HCT116 (cell line): ENCODE measurements around the gene SELENOM. TPM values are rescaled to one million over a fixed set of nuclear protein-coding genes. Genes with fewer than 3 reads are reported as not detected.

Experiments
- ATAC-seq: fragments of 200-7000 bp; cut with Tn5 transposase; 2 replicates; pipeline ENCODE4 v1.9.1; 2020; ENCODE audit warnings: mild to moderate bottlenecking, moderate library complexity
- BruUV-seq: library from RNA; stranded (reverse); fragments of 400-500 nt; replicated peaks from 2 replicates; lab custom pipeline; 2021; lab: Mats Ljungman, UMichigan
- CTCF ChIA-PET: fragments of 300-600 bp; sonication (Branson Sonifier 250); formaldehyde crosslinking; loops from one replicate; lab custom pipeline; 2021; ENCODE audit warnings: antibody characterized with exemption; lab: Charles Lee
- POLR2A ChIA-PET: fragments of 300-600, 350-600 bp; sonication (Branson Sonifier 250); formaldehyde crosslinking; loops from one replicate; lab custom pipeline; 2021; ENCODE audit warnings: antibody characterized with exemption; lab: Charles Lee
- RAD21 ChIA-PET, 2 experiments: fragments of 300-600 bp; sonication (Branson Sonifier 250); formaldehyde crosslinking; loops; one replicate each; lab custom pipeline; 2023; ENCODE audit warnings: low total read pairs in 2 of 2; ENCODE audit not compliant: uncharacterized antibody in 2 of 2, unreplicated experiment in 2 of 2, low non-redundant PET in 1 of 2; lab: Charles Lee
- DNase-seq: peaks from one replicate; pipeline ENCODE4 v3.0.0-alpha.2; 2010; ENCODE audit warnings: low read depth, low spot score
- H2AFZ ChIP-seq: fragments of 200-600 bp; shearing (Covaris generic), sonication (generic); 2 replicates; pipeline ENCODE4 v1.6.1; 2017; ENCODE audit warnings: low read depth, mixed run types, mixed read lengths, antibody characterized with exemption, low read length; ENCODE audit not compliant: poor library complexity, severe bottlenecking
- H3K27ac ChIP-seq: 2 replicates; pipeline ENCODE4 v1.5.1; 2012; ENCODE audit warnings: low read depth, low read length
- H3K27me3 ChIP-seq: fragments of 200-600 bp; sonication (generic); 2 replicates; pipeline ENCODE4 v1.6.1; 2016; ENCODE audit warnings: mixed run types, low read length, mixed read lengths; ENCODE audit not compliant: insufficient read depth
- H3K36me3 ChIP-seq, 2 experiments: fragments of 200-500 bp in 1 of 2; fragments of 200-600 bp in 1 of 2; sonication (Bioruptor generic) in 1 of 2; sonication (generic) in 1 of 2; 2 replicates each; pipeline versions ENCODE4 v1.5.1 to v1.6.1; 2014 to 2016; ENCODE audit warnings: low read length in 2 of 2, inconsistent platforms in 1 of 2, mixed read lengths in 1 of 2, mixed run types in 1 of 2; ENCODE audit not compliant: insufficient read depth in 2 of 2, control insufficient read depth in 1 of 2
- H3K4me1 ChIP-seq, 2 experiments: fragments of 200-600 bp in 1 of 2; sonication (generic) in 1 of 2; 2 replicates each; pipeline versions ENCODE4 v1.5.1 to v1.6.1; 2012 to 2017; ENCODE audit warnings: low read length in 2 of 2, inconsistent platforms in 1 of 2, mild to moderate bottlenecking in 1 of 2, mixed read lengths in 1 of 2, mixed run types in 1 of 2, moderate library complexity in 1 of 2; ENCODE audit not compliant: insufficient read depth in 2 of 2, control insufficient read depth in 1 of 2
- H3K4me2 ChIP-seq: fragments of 200-600 bp; sonication (generic); 2 replicates; pipeline ENCODE4 v1.6.1; 2017; ENCODE audit warnings: mixed run types, low read length, mixed read lengths
- H3K4me3 ChIP-seq, 2 experiments: fragments of 200-600 bp in 1 of 2; sonication (generic) in 1 of 2; replicated peaks in 1 of 2; 2 replicates each; pipeline ENCODE4 v1.5.1; 2011 to 2016; ENCODE audit warnings: low read length in 2 of 2, control low read depth in 1 of 2, low read depth in 1 of 2, mild to moderate bottlenecking in 1 of 2, mixed read lengths in 1 of 2, mixed run types in 1 of 2
- H3K79me2 ChIP-seq: fragments of 200-600 bp; sonication (generic); 2 replicates; pipeline ENCODE4 v1.6.1; 2017; ENCODE audit warnings: mild to moderate bottlenecking, mixed run types, low read length, moderate library complexity, mixed read lengths; ENCODE audit not compliant: insufficient read depth
- H3K9ac ChIP-seq: fragments of 200-600 bp; sonication (generic); 2 replicates; pipeline ENCODE4 v1.6.1; 2016; ENCODE audit warnings: low read length, mixed read lengths
- H3K9me2 ChIP-seq: fragments of 200-600 bp; sonication (generic), shearing (Covaris generic); 2 replicates; pipeline ENCODE4 v1.6.1; 2017; ENCODE audit warnings: mixed run types, mild to moderate bottlenecking, moderate library complexity; ENCODE audit not compliant: insufficient read depth
- H3K9me3 ChIP-seq, 2 experiments: fragments of 200-500 bp in 1 of 2; fragments of 200-600 bp in 1 of 2; sonication (Bioruptor generic) in 1 of 2; sonication (generic) in 1 of 2; 2 replicates each; pipeline ENCODE4 v1.6.1; 2014 to 2017; ENCODE audit warnings: low read length in 2 of 2, mixed read lengths in 2 of 2, inconsistent platforms in 1 of 2, low read depth in 1 of 2, mild to moderate bottlenecking in 1 of 2, mixed run types in 1 of 2, moderate library complexity in 1 of 2; ENCODE audit not compliant: control insufficient read depth in 1 of 2, insufficient read depth in 1 of 2
- H4K20me1 ChIP-seq: fragments of 200-600 bp; sonication (generic), shearing (Covaris generic); 2 replicates; pipeline ENCODE4 v1.6.1; 2017; ENCODE audit warnings: mixed run types, mild to moderate bottlenecking, moderate library complexity; ENCODE audit not compliant: insufficient read depth
- ATF3 ChIP-seq: IDR thresholded peaks from 2 replicates; pipeline ENCODE4 v1.6.1; 2012
- CBX3 ChIP-seq: IDR thresholded peaks from 2 replicates; pipeline ENCODE4 v1.6.1; 2012; ENCODE audit warnings: low read depth
- CEBPB ChIP-seq: IDR thresholded peaks from 2 replicates; pipeline ENCODE4 v1.6.1; 2012; ENCODE audit warnings: low read depth
- CTCF ChIP-seq, 3 experiments: fragments of 200-600 bp in 1 of 3; sonication (generic) in 1 of 3; IDR thresholded peaks in 2 of 3; conservative IDR thresholded peaks in 1 of 3; 2 replicates each; pipeline ENCODE4 v1.5.1; 2012 to 2017; ENCODE audit warnings: low read depth in 2 of 3, low read length in 2 of 3, antibody characterized with exemption in 1 of 3, borderline replicate concordance in 1 of 3, control low read depth in 1 of 3, mild to moderate bottlenecking in 1 of 3, mixed read lengths in 1 of 3, mixed run types in 1 of 3, moderate library complexity in 1 of 3; ENCODE audit not compliant: insufficient read depth in 1 of 3
- EGR1 ChIP-seq: IDR thresholded peaks from 2 replicates; pipeline ENCODE4 v1.6.1; 2012; ENCODE audit warnings: low read depth
- ELF1 ChIP-seq: IDR thresholded peaks from 2 replicates; pipeline ENCODE4 v1.6.1; 2012; ENCODE audit warnings: low read depth, borderline replicate concordance
- EZH2 ChIP-seq: fragments of 200-600 bp; sonication (generic); IDR thresholded peaks from 2 replicates; pipeline ENCODE4 v1.6.1; 2017; ENCODE audit warnings: antibody characterized with exemption, mixed run types
- EZH2phosphoT487 ChIP-seq: fragments of 200-600 bp; IDR thresholded peaks from 2 replicates; pipeline ENCODE4 v1.6.1; 2018; ENCODE audit warnings: antibody characterized with exemption, borderline replicate concordance
- FOSL1 ChIP-seq: IDR thresholded peaks from 2 replicates; pipeline ENCODE4 v1.6.1; 2012; ENCODE audit warnings: low read depth
- MAX ChIP-seq: IDR thresholded peaks from 2 replicates; pipeline ENCODE4 v1.6.1; 2012
- POLR2A ChIP-seq: IDR thresholded peaks from 2 replicates; pipeline ENCODE4 v1.7.0; 2011; ENCODE audit warnings: borderline replicate concordance; ENCODE audit not compliant: insufficient read depth, insufficient read length; ENCODE audit errors: extremely low read depth
- POLR2AphosphoS5 ChIP-seq: IDR thresholded peaks from 2 replicates; pipeline ENCODE4 v1.6.1; 2011; ENCODE audit warnings: mild to moderate bottlenecking, low read depth, low read length, moderate library complexity
- REST ChIP-seq: IDR thresholded peaks from 2 replicates; pipeline ENCODE4 v1.6.1; 2012; ENCODE audit warnings: low read depth
- SIN3A ChIP-seq: IDR thresholded peaks from 2 replicates; pipeline ENCODE4 v1.6.1; 2012; ENCODE audit warnings: low read depth
- SP1 ChIP-seq: IDR thresholded peaks from 2 replicates; pipeline ENCODE4 v1.6.1; 2012; ENCODE audit warnings: low read depth
- SRF ChIP-seq: IDR thresholded peaks from 2 replicates; pipeline ENCODE4 v1.6.1; 2012; ENCODE audit warnings: low read depth
- TCF7L2 ChIP-seq: IDR thresholded peaks from 2 replicates; pipeline ENCODE4 v1.7.0; 2011; ENCODE audit warnings: borderline replicate concordance, inconsistent platforms; ENCODE audit not compliant: insufficient read depth, insufficient read length; ENCODE audit errors: extremely low read depth
- ZBTB33 ChIP-seq: IDR thresholded peaks from 2 replicates; pipeline ENCODE4 v1.6.1; 2011; ENCODE audit warnings: mild to moderate bottlenecking, low read length, moderate library complexity; ENCODE audit not compliant: insufficient replicate concordance; ENCODE audit errors: extremely low read depth
- ZFX ChIP-seq: fragments of 450-650 bp; IDR thresholded peaks from 2 replicates; pipeline ENCODE4 v1.6.1; 2017
- ZNF274 ChIP-seq: fragments of 200-500 bp; sonication (Bioruptor generic); IDR thresholded peaks from 2 replicates; pipeline ENCODE4 v1.6.1; 2014; ENCODE audit warnings: mild to moderate bottlenecking, low read depth, low read length, inconsistent platforms
- intact Hi-C: fragments of 100-400 bp; cut with micrococcal nuclease; formaldehyde crosslinking; loops from 2 replicates; pipeline ENCODE4 v1.10.0; 2022
- total RNA-seq: library from RNA; stranded (reverse); gene quantifications from one replicate; pipeline ENCODE4 v1.2.1, GENCODE V29; 2021; ENCODE audit not compliant: unreplicated experiment

Gene SELENOM
- total RNA-seq, 1 experiment from 2014 or later, result 65.6 TPM

- RAD21 ChIA-PET, result no interaction called here
- no peaks in the 10 kb centered on the region for H3K9me2 ChIP-seq
- BruUV-seq, result no TSS peak
- no peak for DNase-seq
- CTCF ChIA-PET, result interaction anchor here (3.1 kb wide), 1 partner anchor 35 kb away, joined by 19 read pairs; the partner anchor contains the start of gene SELENOM
- H2AFZ ChIP-seq, result no peak overlapping the region
- no peaks in the 10 kb centered on the region for H3K9me3 ChIP-seq
- H4K20me1 ChIP-seq, result no peaks in the 10 kb centered on the region
- intact Hi-C loops, result no loop called here
- H3K4me3 ChIP-seq, result no peak overlapping the region
- H3K4me2 ChIP-seq, result no peak overlapping the region
- no peaks in the 10 kb centered on the region for H3K27me3 ChIP-seq
- POLR2A ChIA-PET, result no interaction called here
- no peak overlapping the region for H3K27ac ChIP-seq
- H3K9ac ChIP-seq, result no peak overlapping the region
- no peaks in the 10 kb centered on the region for H3K79me2 ChIP-seq
- ATAC-seq, result no peak
- H3K4me1 ChIP-seq, result peaks cover 0 to 10% of the 10 kb centered on the region in 2 experiments; a peak in 2 of 4 replicates
- no peaks in the 10 kb centered on the region for H3K36me3 ChIP-seq
- TF ChIP-seq CBX3, result no peak
- no peak for TF ChIP-seq CEBPB
- no peak for TF ChIP-seq MAX
- no peak for TF ChIP-seq FOSL1
- no peak for TF ChIP-seq EGR1
- TF ChIP-seq ZFX, result no peak
- no peak for TF ChIP-seq ELF1
- TF ChIP-seq CTCF (IDR thresholded peaks at IDR 0.05 in 2 of 3, conservative IDR thresholded peaks at IDR 0.05 in 1 of 3; ENCODE audit: borderline replicate concordance in 1 of 3, insufficient read depth in 1 of 3, low read depth in 2 of 3, low read length in 2 of 3), result no peak
- TF ChIP-seq POLR2A, result no peak
- no peak for TF ChIP-seq ZBTB33
- no peak for TF ChIP-seq ZNF274
- TF ChIP-seq SRF, result no peak
- TF ChIP-seq TCF7L2, result no peak
- TF ChIP-seq POLR2AphosphoS5, result no peak
- no peak for TF ChIP-seq REST
- TF ChIP-seq ATF3, result no peak
- TF ChIP-seq SIN3A, result no peak
- no peak for TF ChIP-seq SP1
- TF ChIP-seq EZH2, result no peak
- no peak for TF ChIP-seq EZH2phosphoT487
Observed at GRCh38 chr22:31143038-31143437, 35.7 kb upstream of the SELENOM start.
